Stimulated activated CD4-positive, alpha-beta T cell treated with anti-CD3 and anti-CD28 coated beads, Interleukin-15, amount 100 ng/mL, for 1 hour (primary cell): ENCODE results near the gene CASQ1.

Source experiments
- DNase-seq, 2 donors: peaks; one replicate each; pipeline ENCODE4 v3.0.0-alpha.2; 2020; ENCODE audit warnings: low read depth in 1 of 2, low spot score in 1 of 2

The CASQ1 gene

GRCh38 chr1:160204526-160205241, 14.3 kb downstream of the CASQ1 start:
- DNase-seq = no peak

DNA sequence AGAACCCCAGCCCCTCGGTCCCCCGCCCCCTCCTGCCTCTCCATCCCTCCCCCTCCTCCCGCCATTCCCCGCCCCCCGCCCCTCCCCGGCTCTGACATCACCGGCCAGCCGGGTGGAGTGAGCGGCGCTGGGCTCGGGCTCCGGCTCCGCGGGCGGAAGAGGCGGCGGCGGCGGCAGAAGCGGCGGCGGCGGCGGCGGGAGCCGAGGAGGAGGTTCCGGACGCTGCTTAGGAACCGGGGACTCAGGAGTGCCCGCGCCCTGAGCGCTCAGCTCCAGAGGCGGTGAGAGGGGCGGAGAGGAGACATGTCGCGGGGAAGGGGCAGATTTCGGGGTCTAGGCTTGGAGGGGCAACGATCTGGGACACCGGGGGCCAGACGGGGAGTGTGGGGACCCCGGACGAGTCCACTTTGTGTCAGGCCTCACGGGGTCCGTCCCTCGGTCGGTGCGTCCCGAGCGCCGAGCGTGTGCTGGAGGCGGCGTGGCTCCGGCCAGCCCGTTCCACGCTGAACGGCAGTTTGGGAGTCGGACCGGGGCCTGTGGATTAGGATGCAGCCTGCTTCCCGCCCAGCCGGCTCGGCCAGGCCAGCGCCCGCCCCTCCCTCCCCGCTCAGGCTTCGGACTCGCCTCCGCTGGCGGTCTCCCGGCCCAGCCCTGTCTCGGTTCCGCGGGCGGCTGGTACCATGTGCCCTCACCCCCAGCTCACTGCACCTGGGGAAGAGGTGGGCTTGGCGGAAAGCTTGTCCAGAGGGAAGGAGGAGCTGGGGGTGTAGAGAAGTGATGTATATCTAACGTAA, 15.1 kb downstream of the CASQ1 start, which contains the start of gene PEA15:
PEA15 (plus strand) TSS at position 143 of the 794 bp plus-strand sequence. CDS start 6,161 bp downstream, outside the sequence.
- DNase-seq = peak; percentile 49 to 62

GRCh38 chr1:160206036-160206389, 15.6 kb downstream of the CASQ1 start:
- DNase-seq = peak in 1 of 2 donors; percentile 22

GRCh38 chr1:160206421-160207117, 16.2 kb downstream of the CASQ1 start:
- DNase-seq = no peak

DNA sequence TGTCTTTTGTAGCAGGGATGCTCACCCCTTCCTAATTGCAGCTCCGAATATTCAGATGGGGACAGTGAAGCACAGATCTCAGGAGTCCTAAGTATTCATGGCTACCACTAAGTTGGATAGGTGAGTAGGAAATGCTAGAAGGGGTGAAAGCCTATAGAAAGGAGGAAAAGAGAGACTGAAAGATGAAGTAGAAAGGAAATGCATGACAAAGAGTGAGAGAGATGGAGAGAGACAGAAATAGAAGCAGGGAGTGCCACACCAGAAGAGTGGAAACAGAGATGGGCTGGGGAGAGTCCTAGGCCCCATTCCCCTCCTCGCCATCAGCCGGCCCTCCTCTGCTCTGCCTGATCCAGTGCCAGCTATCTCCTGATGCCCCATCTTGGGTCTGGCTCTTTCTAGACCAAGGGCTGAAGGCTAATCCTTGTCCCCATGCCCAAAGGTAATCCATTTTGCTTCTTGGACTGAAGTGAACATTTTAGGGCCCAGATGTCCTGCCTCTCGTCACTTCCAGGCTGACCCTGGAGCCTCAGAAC, 16.8 kb downstream of the CASQ1 start:
- DNase-seq = no peak

- DNase-seq = no peak
These were observed 17.6 kb downstream of the CASQ1 start for GRCh38 chr1:160207771-160208556.

- no peak for DNase-seq
These were observed 18.4 kb downstream of the CASQ1 start for GRCh38 chr1:160208557-160209320.

DNA sequence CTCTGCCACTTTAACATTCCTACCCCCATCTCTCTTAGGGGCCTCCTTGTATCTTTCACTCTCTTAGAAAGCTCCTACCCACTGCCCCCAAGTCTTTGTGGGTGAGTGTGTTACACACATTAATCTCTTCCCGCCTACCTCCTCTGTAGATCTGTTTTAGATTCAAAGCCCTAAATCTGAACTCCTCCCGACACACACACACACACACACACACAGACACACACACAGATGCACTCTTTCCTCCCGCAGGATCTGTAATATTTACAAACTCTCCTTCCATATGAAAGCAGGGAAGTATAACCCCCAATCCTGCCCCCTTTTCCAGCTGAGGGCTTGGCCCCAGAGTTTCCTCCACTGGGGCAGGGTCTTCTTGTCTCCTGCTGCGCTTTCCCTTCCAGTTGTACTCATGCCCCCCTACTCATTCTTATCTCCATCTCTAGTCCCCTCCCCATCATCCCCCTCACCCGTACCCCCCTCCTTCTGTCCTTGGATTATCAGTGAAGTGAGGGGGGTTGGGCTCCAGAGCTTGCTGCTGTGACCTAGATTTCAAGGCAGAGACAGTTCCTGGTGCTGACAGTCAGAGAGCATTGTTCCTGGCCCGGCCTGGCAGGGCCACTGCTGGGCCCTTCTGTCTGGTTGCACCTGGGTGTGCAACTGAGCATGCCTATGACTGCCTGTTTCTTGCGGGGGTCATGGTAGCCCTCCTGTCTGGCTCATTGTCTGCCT, 19.1 kb downstream of the CASQ1 start:
- no peak for DNase-seq

DNA sequence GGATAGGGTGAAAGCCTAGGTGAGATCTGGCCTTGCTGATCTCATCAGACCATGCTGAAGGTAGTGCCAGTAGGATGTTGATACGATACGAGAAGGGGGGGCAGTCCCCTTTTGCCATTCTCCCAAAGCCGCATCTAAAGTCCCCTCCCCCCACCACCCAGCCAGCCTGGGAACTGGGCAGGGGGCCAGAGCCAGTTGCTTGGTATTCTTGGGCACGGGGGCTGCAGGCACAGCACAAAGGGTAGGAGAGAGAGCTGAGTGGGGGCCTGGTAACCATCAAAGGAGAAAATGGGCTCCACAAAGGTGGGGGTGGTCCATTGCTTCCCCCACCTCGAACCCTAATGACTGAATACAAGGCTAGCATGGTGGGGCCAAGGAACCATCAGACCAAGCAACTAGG, 20.2 kb downstream of the CASQ1 start:
- no peak for DNase-seq

GRCh38 chr1:160211046-160211790, 20.8 kb downstream of the CASQ1 start:
- no peak for DNase-seq

DNA sequence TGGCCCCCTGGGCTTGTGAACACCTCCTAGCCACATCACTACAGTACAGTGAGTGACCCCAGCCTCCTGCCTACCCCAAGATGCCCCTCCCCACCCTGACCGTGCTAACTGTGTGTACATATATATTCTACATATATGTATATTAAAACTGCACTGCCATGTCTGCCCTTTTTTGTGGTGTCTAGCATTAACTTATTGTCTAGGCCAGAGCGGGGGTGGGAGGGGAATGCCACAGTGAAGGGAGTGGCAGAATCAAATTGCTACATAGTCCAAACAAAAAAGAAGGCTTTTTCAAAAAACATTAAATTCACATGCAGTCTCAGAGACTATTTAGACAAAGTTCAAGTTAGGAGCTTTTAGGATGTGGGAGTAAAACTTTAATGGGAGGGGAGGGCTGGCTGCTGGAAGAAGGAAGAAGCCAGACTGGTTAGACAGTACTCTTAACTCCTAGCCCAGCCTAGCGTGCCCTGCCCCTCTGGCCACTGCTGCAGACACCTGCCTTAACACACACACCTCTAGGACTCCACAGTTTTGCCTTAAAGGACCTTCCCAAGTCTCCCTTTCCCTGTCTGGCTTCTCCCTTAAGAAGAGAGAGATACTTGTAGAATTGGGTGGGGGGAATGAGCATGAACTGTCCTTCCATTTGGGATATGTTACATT, 24.2 kb downstream of the CASQ1 start:
- DNase-seq = no peak

DNA sequence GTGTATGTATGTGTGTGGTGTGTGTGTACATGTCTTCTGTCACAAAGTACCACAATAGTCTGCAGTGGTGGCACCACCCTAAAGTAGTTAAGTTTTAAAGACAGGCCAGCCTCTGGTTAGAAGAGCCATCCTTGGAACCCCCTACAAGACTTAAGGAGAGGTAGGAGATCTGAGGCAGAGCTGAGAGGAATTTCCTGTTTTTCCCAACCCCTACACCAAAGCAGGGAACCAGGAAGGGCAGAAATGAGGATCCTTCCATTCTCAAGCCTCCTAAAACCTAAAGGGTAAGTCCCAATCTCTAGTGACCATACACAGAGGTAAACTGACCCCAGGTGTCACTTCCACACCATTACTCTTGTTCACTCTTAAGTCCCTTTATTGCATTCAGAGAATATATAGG, 25.9 kb downstream of the CASQ1 start:
- no peak for DNase-seq

- no peak for DNase-seq
These were observed 27.2 kb downstream of the CASQ1 start for GRCh38 chr1:160217481-160218051.

- no peak for DNase-seq
These were observed 28.9 kb downstream of the CASQ1 start for GRCh38 chr1:160219062-160219929.

DNA sequence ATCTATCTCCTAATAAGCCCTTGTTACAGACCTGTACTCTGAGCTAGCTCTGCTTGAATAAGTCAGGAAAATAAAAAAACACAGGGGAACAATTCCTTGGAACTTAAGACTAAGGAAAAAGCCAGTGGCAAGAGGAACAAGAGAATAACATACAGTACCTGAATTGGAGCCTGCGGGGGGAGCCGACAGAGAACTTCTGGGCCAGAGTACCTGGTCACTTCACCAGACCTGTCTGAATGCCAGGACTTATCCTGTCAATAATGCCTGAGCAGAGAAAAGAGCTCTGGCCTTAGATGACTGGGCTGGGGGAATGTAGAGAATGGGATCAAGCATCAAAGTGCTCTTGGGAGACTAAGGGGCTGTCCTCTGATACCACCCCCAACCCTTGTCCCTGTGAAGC, 29.9 kb downstream of the CASQ1 start:
- DNase-seq = no peak

GRCh38 chr1:160221089-160221488, 30.7 kb downstream of the CASQ1 start:
- no peak for DNase-seq

DNA sequence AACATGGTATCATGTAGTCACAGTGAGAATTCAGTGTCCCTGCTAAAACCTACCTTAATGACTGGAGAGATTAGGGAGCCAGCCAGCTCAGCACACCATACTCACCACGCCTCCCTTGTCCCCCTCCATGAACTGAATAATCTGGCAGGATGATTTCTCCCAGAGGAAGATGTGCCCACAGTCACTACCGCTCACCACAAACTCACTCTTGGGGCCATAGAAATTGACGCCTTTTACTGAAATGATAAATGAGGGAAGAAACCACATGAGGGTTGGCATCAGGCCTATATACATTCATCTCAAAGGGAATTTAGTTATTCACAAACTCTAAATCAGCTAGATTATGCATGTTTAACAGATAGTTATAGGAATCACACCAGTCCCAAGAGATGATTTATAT, 32.2 kb downstream of the CASQ1 start:
- DNase-seq = no peak
